Central memory CD8-positive, alpha-beta T cell (primary cell): ENCODE measurements around the gene PAK6.

ENCODE experiments used
- ATAC-seq: fragments of 150-1000 bp; cut with Tn5 transposase; replicated peaks from 2 replicates; pipeline ENCODE4 v1.10.0; 2022; ENCODE audit warnings: mild to moderate bottlenecking, moderate FRiP score, moderate number of reproducible peaks; ENCODE audit not compliant: poor library complexity, severe bottlenecking; ENCODE audit errors: extremely low read depth
- DNase-seq, 2 donors: peaks; one replicate each; pipeline ENCODE4 v3.0.0; 2021; ENCODE audit warnings: low spot score in 2 of 2
- H3K27ac Mint-ChIP-seq: one replicate; pipeline ENCODE4 v1.8.0; 2022; ENCODE audit warnings: low read depth, mild to moderate bottlenecking, moderate library complexity, mixed read lengths
- H3K27me3 Mint-ChIP-seq: one replicate; pipeline ENCODE4 v1.8.0; 2022; ENCODE audit warnings: mixed read lengths
- H3K36me3 Mint-ChIP-seq: one replicate; pipeline ENCODE4 v1.8.0; 2022; ENCODE audit warnings: mild to moderate bottlenecking, moderate library complexity, mixed read lengths; ENCODE audit not compliant: insufficient read depth
- H3K4me1 Mint-ChIP-seq: one replicate; pipeline ENCODE4 v1.8.0; 2022; ENCODE audit warnings: mixed read lengths
- H3K4me3 Mint-ChIP-seq: one replicate; pipeline ENCODE4 v1.8.0; 2022; ENCODE audit warnings: mild to moderate bottlenecking, moderate library complexity, mixed read lengths
- H3K9me3 Mint-ChIP-seq: one replicate; pipeline ENCODE4 v1.8.0; 2022; ENCODE audit warnings: mixed read lengths

The PAK6 gene

GRCh38 chr15:40322531-40323238, 83.8 kb downstream of the PAK6 start:
- Mint-ChIP-seq H3K27ac (peak overlapping the region; percentile 72), H3K4me1 (peaks cover 35% of the 10 kb centered on the region), H3K36me3 (peaks cover 3% of the 10 kb centered on the region), H3K9me3 (no peaks in the 10 kb centered on the region), H3K4me3 (peak overlapping the region; percentile 77), H3K27me3 (no peaks in the 10 kb centered on the region)
- no peak for DNase-seq
- ATAC-seq = no peak

- DNase-seq (peak; percentile 77 to 83), ATAC-seq (peak; percentile 95)
- Mint-ChIP-seq H3K4me1 (peaks cover 41% of the 10 kb centered on the region), H3K36me3 (peaks cover 3% of the 10 kb centered on the region), H3K27me3 (no peaks in the 10 kb centered on the region), H3K9me3 (no peaks in the 10 kb centered on the region), H3K27ac (peak within 1 kb of the TSS; percentile 72), H3K4me3 (peak within 1 kb of the TSS; percentile 77)
Observed at GRCh38 chr15:40323239-40323952, 84.5 kb downstream of the PAK6 start, which contains the start of gene INAFM2. TSS of gene INAFM2 (plus strand) at chr15:40323692. CDS start at chr15:40324056, 364 bp downstream.

- no peaks in the 10 kb centered on the region for H3K9me3 Mint-ChIP-seq
- peaks cover 3% of the 10 kb centered on the region for H3K36me3 Mint-ChIP-seq
- H3K4me1 Mint-ChIP-seq = peaks cover 46% of the 10 kb centered on the region
- H3K4me3 Mint-ChIP-seq = peak overlapping the region; percentile 68
- no peak for DNase-seq
- no peak overlapping the region for H3K27ac Mint-ChIP-seq
- ATAC-seq = no peak
- H3K27me3 Mint-ChIP-seq = no peaks in the 10 kb centered on the region
Observed at GRCh38 chr15:40323953-40324937, 85.4 kb downstream of the PAK6 start.

- no peak for DNase-seq
- H3K27me3 Mint-ChIP-seq = no peaks in the 10 kb centered on the region
- H3K36me3 Mint-ChIP-seq = peaks cover 3% of the 10 kb centered on the region
- H3K27ac Mint-ChIP-seq = no peak overlapping the region
- peak overlapping the region; percentile 68 for H3K4me3 Mint-ChIP-seq
- peaks cover 46% of the 10 kb centered on the region for H3K4me1 Mint-ChIP-seq
- no peaks in the 10 kb centered on the region for H3K9me3 Mint-ChIP-seq
- no peak for ATAC-seq
Observed at GRCh38 chr15:40325188-40325587, 86.3 kb downstream of the PAK6 start.

GRCh38 chr15:40325700-40326099, 86.8 kb downstream of the PAK6 start:
- Mint-ChIP-seq H3K9me3 (no peaks in the 10 kb centered on the region), H3K27me3 (no peaks in the 10 kb centered on the region), H3K27ac (no peak overlapping the region), H3K36me3 (peaks cover 3% of the 10 kb centered on the region), H3K4me3 (no peak overlapping the region), H3K4me1 (peaks cover 44% of the 10 kb centered on the region)
- ATAC-seq (no peak), DNase-seq (no peak)
